ENCODE data around the gene ARSB.
"Not testable (repeated sequence)": the region's sequence is repeated elsewhere in the genome, so short reads cannot be mapped to it uniquely, and the experiment has no call there.

The ARSB gene

GRCh38 chr5:78930721-78931120 lies 54.4 kb downstream of the ARSB start:
- DNase-seq = no peak

DNA sequence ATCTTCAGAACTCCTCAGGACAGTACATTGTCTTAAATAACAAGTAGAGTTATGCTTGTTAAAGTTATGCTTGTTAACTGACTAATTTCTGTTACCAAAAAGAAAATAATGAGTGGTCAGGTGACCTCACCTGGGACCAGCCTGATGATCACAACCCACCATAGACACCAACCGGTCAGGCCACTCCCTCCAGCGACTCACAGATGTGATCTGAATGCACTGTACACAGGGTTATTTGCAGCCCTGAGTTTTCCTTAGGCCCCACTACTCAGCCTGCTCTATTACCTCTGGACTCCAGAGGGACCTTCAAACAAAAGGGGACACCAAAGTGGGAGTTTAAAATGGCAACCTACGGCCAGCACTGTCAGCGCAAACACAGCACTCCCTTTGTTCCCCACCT lies 55.3 kb downstream of the ARSB start:
- DNase-seq = no peak

DNA sequence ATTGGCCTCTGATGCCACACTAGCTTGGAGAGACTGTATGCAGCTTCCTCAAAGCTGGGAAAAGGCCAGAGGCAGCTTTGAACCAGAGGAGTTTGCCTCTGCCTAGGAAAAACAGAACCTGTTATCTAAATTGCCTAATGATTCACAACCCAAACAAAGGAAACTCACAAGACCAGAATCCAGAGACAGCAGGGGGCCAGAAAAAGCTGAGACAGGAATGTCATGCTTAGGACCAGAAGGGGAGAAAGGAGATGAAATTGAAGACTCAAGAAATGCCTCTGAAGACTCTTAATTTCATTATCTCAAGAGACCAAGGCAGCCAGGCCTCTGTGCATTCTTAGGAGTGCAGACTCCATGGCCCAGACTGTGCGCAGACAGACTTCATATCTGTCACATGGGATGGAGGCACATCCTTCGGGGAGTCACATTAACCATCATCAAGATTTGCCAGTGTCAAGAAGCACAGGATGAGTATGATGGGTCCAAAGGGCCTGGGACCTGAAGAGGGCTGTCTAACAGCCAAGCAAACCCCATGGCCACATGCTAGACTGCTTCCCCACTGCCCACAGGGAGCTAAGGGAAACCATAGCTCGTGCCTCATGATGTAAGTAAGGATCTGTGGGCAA lies 57.3 kb downstream of the ARSB start:
- DNase-seq = no peak

DNA sequence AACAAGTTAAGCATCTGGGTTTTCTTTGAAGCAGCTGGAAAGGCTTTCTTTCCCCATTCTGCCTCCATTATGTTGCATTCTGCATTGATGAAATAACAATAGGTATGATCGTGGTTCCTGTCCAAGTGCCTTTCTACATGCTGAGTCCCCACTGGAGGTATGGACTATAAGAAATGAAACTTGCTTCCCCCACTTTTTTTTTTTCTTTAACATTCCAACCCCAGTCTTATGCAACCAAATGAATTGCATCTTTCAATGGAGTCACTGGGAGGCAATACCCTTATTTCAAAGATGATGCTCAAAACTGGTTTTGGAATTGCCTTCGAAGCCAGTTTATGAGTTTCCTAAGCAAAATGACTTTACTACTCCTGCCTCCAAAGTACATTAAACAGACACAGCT lies 58.9 kb downstream of the ARSB start:
- no peak for DNase-seq

GRCh38 chr5:78925129-78925876 lies 59.8 kb downstream of the ARSB start:
- DNase-seq = no peak

GRCh38 chr5:78923622-78923970 lies 61.5 kb downstream of the ARSB start:
- DNase-seq = no peak

DNA sequence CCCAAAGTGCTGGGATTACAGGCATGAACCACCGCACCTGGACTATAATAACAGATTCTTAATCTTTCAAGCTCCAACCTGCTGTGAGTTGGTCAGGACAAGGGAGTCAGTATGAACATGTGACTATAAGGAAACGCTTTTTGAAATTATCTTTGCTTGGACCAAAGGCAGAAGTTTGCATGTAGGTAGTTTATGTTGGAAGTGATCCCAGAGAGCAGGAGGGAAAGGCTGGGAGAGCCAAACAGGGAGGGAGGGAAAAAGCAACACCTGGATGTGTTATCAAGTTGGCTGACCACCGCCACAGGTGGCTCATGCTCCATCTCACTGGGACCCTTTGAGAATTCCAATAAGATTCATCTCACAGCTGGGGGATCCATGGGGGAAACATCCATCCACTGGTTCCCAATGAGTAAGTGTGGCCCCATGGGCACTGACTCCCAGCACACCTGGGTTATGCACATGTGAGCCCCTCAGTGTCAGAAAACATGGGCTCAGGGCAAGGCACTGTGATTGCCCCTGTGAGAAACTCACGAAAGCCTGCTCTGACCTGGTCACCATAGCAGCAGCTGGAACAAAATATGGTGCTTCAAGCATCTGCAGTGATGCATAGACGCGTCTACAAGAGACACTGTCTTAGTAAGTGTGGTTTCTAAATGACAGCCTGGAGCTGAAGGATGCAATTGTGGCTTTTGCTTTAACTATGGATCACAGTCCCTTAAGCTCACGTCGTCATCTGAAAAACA lies 62.1 kb downstream of the ARSB start:
- no peak for DNase-seq

DNA sequence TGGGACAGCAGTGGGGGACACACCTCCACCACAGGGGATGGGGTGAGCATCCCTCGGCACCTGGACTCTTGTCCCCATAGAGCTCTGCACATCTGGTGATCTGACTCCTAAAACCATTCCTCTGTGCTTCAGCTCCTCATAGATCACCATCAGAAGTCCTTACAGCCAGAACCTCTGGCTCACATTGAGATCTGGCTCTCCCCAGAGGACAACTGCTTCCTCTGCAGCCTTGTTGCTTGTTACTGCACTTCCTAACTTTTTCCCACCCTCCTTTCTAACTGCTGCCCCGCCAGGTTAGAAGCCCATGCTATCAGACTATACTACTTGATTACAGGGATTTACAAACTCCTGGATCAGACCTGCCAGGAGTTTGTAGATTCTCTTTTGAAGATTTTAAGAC lies 64.5 kb downstream of the ARSB start:
- DNase-seq = peak in 1 of 2 experiments; percentile 18

- DNase-seq = no peak
These were observed 65.3 kb downstream of the ARSB start for GRCh38 chr5:78919796-78920195.

GRCh38 chr5:78916044-78916443 lies 69.1 kb downstream of the ARSB start:
- no peak for DNase-seq

- no peak for DNase-seq
These were observed 69.9 kb downstream of the ARSB start for GRCh38 chr5:78915170-78915569.

DNA sequence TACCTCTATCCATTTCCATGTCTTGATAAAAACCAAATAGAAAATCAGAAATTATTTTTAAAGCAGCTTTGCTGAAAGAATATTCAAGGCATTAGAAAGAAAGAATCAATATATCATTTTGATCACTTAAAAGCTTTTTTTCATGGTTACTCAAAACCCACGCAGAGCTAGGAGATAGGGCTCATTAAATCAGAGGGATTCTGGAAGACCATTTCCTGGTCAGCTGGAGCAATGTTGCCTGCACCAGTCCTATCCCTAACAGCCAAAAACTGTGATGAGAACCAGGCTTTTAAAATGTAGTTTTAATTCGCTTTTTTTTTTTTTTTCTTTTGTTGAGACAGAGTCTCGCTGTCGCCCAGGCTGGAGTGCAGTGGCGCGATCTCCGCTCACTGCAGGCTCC lies 72.3 kb downstream of the ARSB start:
- no peak for DNase-seq

GRCh38 chr5:78912085-78912771 lies 72.9 kb downstream of the ARSB start:
- DNase-seq = no peak

GRCh38 chr5:78909224-78909983 lies 75.7 kb downstream of the ARSB start:
- DNase-seq = not testable (repeated sequence)

- peak; percentile 66 to 68 for DNase-seq
These were observed 76.7 kb downstream of the ARSB start for GRCh38 chr5:78908173-78909061.

GRCh38 chr5:78907255-78907891 lies 77.7 kb downstream of the ARSB start:
- peak; percentile 87 to 88 for DNase-seq

- DNase-seq = peak; percentile 72 to 87
These were observed 79.8 kb downstream of the ARSB start for GRCh38 chr5:78905084-78905938.

- DNase-seq = no peak
These were observed 81.2 kb downstream of the ARSB start for GRCh38 chr5:78903861-78904260.

DNA sequence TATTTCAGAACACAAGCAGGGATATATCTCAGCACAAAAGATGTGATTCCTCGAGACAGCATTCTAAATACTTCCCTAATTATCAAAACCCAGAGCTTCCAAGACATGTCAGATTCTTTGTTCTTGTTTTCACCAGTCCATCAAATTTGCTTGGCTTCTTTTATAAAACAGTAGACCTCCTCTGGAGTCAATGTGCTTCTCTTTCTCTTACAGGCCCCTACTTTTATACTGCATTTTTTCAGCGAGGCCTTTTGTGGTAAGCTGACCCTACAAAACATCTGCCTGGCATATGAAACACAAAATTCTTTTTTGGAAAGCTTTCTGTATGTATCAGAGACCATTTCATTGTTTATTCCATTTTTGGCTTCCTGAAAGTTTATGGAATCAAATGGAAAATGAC lies 81.8 kb downstream of the ARSB start:
- no peak for DNase-seq

DNA sequence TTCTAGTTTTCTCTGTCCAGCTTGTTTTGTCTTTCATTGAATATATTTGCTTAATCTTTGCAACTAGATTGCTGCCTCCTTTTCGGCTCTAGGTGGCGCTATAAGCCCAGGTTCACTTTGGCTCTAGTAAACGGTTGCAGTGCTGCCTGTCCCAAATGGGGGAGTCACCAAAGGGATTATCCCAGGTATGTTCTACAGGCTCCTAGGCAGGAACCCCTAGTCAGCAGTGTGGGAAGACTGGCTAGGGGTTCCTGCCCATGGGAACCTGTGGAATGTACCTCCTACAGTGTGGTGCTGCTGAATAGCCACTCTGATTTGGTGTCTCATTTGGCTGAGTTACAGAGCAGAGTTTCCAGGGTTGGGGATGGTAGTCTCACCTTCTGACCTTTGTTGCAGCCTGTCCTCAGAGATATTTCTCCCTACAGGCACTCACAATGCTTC lies 85.2 kb downstream of the ARSB start:
- peak; percentile 75 to 84 for DNase-seq

All from Kasumi-1 (cell line).